NB4 (cell line): Measurements from ENCODE around the gene ZNF727.
A peak's percentile ranks its signal among the peaks of the same experiment; 100 is the strongest.
"Not testable (repeated sequence)": the region's sequence is repeated elsewhere in the genome, so short reads cannot be mapped to it uniquely, and the experiment has no call there.

Experiments
- DNase-seq: peaks from one replicate; pipeline ENCODE4 v3.0.0; 2010; ENCODE audit warnings: low read depth
- H3K4me3 ChIP-seq: one replicate; pipeline ENCODE4 v1.5.1; 2011; ENCODE audit warnings: mild to moderate bottlenecking, low read depth, low read length, moderate library complexity
- CTCF ChIP-seq: IDR thresholded peaks from one replicate; pipeline ENCODE4 v1.5.1; 2012; ENCODE audit warnings: low read depth, low read length
- MAX ChIP-seq: IDR thresholded peaks from 2 replicates; pipeline ENCODE4 v1.6.1; 2011; ENCODE audit warnings: low read depth, low read length
- MYC ChIP-seq: IDR thresholded peaks from 2 replicates; pipeline ENCODE4 v1.6.1; 2011; ENCODE audit warnings: low read depth, low read length
- POLR2A ChIP-seq: IDR thresholded peaks from 2 replicates; pipeline ENCODE4 v1.6.1; 2011; ENCODE audit warnings: mild to moderate bottlenecking; ENCODE audit not compliant: insufficient read length; ENCODE audit errors: extremely low read depth

The ZNF727 gene

GRCh38 chr7:64045301-64046040 lies at the start of gene ZNF727:
Gene ZNF727 (plus strand): TSS chr7:64045434. CDS start chr7:64045622, 188 bp downstream.
- no peak for TF ChIP-seq MYC
- TF ChIP-seq MAX: no peak
- TF ChIP-seq CTCF: no peak
- TF ChIP-seq POLR2A: no peak
- peak within 1 kb of the TSS; percentile 66 for H3K4me3 ChIP-seq
- DNase-seq: peak; percentile 78

GRCh38 chr7:63998549-63998948 lies 46.7 kb upstream of the ZNF727 start, which contains the start of gene ZNF722:
Gene ZNF722 (plus strand): TSS chr7:63998849. CDS start chr7:63998962, 113 bp downstream.
- TF ChIP-seq MAX (no peak), POLR2A (no peak)
- no peak for DNase-seq
- no peak within 1 kb of the TSS for H3K4me3 ChIP-seq

GRCh38 chr7:64015496-64015895 lies 29.7 kb upstream of the ZNF727 start:
- DNase-seq, H3K4me3 ChIP-seq: not testable (repeated sequence)

GRCh38 chr7:64035388-64035787 lies 9.8 kb upstream of the ZNF727 start:
- no peak for DNase-seq
- no peak for TF ChIP-seq POLR2A
- no peak for TF ChIP-seq MAX
- no peak for TF ChIP-seq MYC
- TF ChIP-seq CTCF: no peak
- no peak overlapping the region for H3K4me3 ChIP-seq

- DNase-seq: no peak
- TF ChIP-seq POLR2A: no peak
- no peak for TF ChIP-seq MAX
- TF ChIP-seq MYC: no peak
- TF ChIP-seq CTCF: no peak
- H3K4me3 ChIP-seq: no peak overlapping the region
Observed at GRCh38 chr7:64037095-64037494, 8.1 kb upstream of the ZNF727 start.

- no peak for TF ChIP-seq POLR2A
- no peak for TF ChIP-seq MYC
- no peak for TF ChIP-seq MAX
- TF ChIP-seq CTCF: no peak
- peak overlapping the region; percentile 66 for H3K4me3 ChIP-seq
- DNase-seq: no peak
Observed at GRCh38 chr7:64046041-64046389, 781 bp downstream of the ZNF727 start.

GRCh38 chr7:64077837-64078698 lies 32.8 kb downstream of the ZNF727 start:
- not testable (repeated sequence) for H3K4me3 ChIP-seq

More at GRCh38 chr7:64077837-64078698, 32.8 kb downstream of the ZNF727 start:
- DNase-seq: not testable (repeated sequence)
